Endothelial cell of umbilical vein (primary cell): Measurements from ENCODE around the gene TBX18. TPM values are rescaled to one million over a fixed set of nuclear protein-coding genes. Genes with fewer than 3 reads are reported as not detected.

Experiments used
- BruUV-seq: library from RNA; stranded (reverse); fragments of 400-500 nt; replicated peaks from 2 replicates; lab custom pipeline; 2021; lab: Mats Ljungman, UMichigan
- CTCF ChIA-PET: fragments of 300-600, 350-600 bp; sonication (Branson Sonifier 250); formaldehyde crosslinking; loops from one replicate; lab custom pipeline; 2021; ENCODE audit warnings: antibody characterized with exemption, inconsistent platforms; lab: Charles Lee
- POLR2A ChIA-PET: fragments of 300-600, 350-600 bp; sonication (Branson Sonifier 250); formaldehyde crosslinking; loops from one replicate; lab custom pipeline; 2021; ENCODE audit warnings: antibody characterized with exemption, inconsistent platforms; lab: Charles Lee
- DNase-seq: peaks from one replicate; pipeline ENCODE4 v3.0.0-alpha.2; 2011; ENCODE audit warnings: low read depth, low spot score
- FAIRE-seq: peaks from 2 replicates; lab custom pipeline; 2011; peaks lifted over from hg19 to GRCh38; lab: Jason Lieb, UNC
- H2AFZ ChIP-seq: 2 replicates; pipeline ENCODE4 v1.6.0; 2012; ENCODE audit warnings: low read depth, low read length, control low read depth, inconsistent platforms
- H3K27ac ChIP-seq: 2 replicates; pipeline ENCODE4 v1.5.1; 2011; ENCODE audit warnings: low read depth, mild to moderate bottlenecking, control low read depth, low read length, moderate library complexity; ENCODE audit not compliant: insufficient read depth
- H3K27me3 ChIP-seq, 2 experiments: 2 replicates each; pipeline versions ENCODE4 v1.6.0 to v1.6.1; 2011; ENCODE audit warnings: low read length in 2 of 2, mixed read lengths in 1 of 2; ENCODE audit not compliant: control insufficient read depth in 2 of 2, insufficient read depth in 2 of 2
- H3K36me3 ChIP-seq, 2 experiments: 2 replicates in 1 of 2; 3 replicates in 1 of 2; pipeline ENCODE4 v1.5.1; 2011; ENCODE audit warnings: low read length in 2 of 2, mild to moderate bottlenecking in 1 of 2, moderate library complexity in 1 of 2; ENCODE audit not compliant: control insufficient read depth in 2 of 2, insufficient read depth in 2 of 2; ENCODE audit errors: extremely low read depth in 1 of 2
- H3K4me1 ChIP-seq: 3 replicates; pipeline ENCODE4 v1.5.1; 2011; ENCODE audit warnings: mild to moderate bottlenecking, low read length; ENCODE audit not compliant: control insufficient read depth, insufficient read depth; ENCODE audit errors: extremely low read depth
- H3K4me2 ChIP-seq: 2 replicates; pipeline ENCODE4 v1.6.1; 2011; ENCODE audit warnings: low read length, control low read depth, mixed read lengths; ENCODE audit not compliant: insufficient read depth
- H3K4me3 ChIP-seq, 3 experiments: fragments of 200-600 bp in 1 of 3; sonication (generic), shearing (Covaris generic) in 1 of 3; replicated peaks in 1 of 3; 2 replicates each; pipeline ENCODE4 v1.5.1; 2011 to 2016; ENCODE audit warnings: control low read depth in 3 of 3, low read length in 3 of 3, mild to moderate bottlenecking in 2 of 3, inconsistent platforms in 1 of 3, low read depth in 1 of 3, moderate library complexity in 1 of 3; ENCODE audit not compliant: insufficient read depth in 1 of 3
- H3K79me2 ChIP-seq: 2 replicates; pipeline ENCODE4 v1.6.0; 2012; ENCODE audit warnings: low read length, inconsistent platforms; ENCODE audit not compliant: control insufficient read depth, insufficient read depth
- H3K9ac ChIP-seq: replicated peaks from 2 replicates; pipeline ENCODE3; 2011; ENCODE audit warnings: low read length, control low read depth; ENCODE audit not compliant: insufficient read depth; ENCODE audit errors: extremely low read depth
- H3K9me1 ChIP-seq: replicated peaks from 3 replicates; pipeline ENCODE4 v1.6.0; 2011; ENCODE audit warnings: mild to moderate bottlenecking, low read length; ENCODE audit not compliant: control insufficient read depth, insufficient read depth; ENCODE audit errors: extremely low read depth
- H3K9me3 ChIP-seq: replicated peaks from 2 replicates; pipeline ENCODE4 v1.5.1; 2012; ENCODE audit warnings: low read length, inconsistent platforms; ENCODE audit not compliant: control insufficient read depth, insufficient read depth
- H4K20me1 ChIP-seq: replicated peaks from 2 replicates; pipeline ENCODE3; 2011; ENCODE audit warnings: mild to moderate bottlenecking, low read length; ENCODE audit not compliant: control insufficient read depth, insufficient read depth; ENCODE audit errors: extremely low read depth
- EZH2 ChIP-seq: IDR thresholded peaks from 2 replicates; pipeline ENCODE4 v1.6.1; 2012; ENCODE audit warnings: borderline replicate concordance, low read depth, mild to moderate bottlenecking, moderate library complexity, low read length, inconsistent platforms; ENCODE audit not compliant: severe bottlenecking
- FOS ChIP-seq: IDR thresholded peaks from 2 replicates; pipeline ENCODE4 v1.6.1; 2011; ENCODE audit warnings: mild to moderate bottlenecking, low read length, moderate library complexity, borderline replicate concordance; ENCODE audit not compliant: insufficient read depth
- GATA2 ChIP-seq: IDR thresholded peaks from 2 replicates; pipeline ENCODE4 v1.7.0; 2011; ENCODE audit warnings: low read depth, mild to moderate bottlenecking, moderate library complexity, mixed read lengths, low read length; ENCODE audit not compliant: insufficient read length, insufficient read depth
- JUN ChIP-seq: IDR thresholded peaks from 2 replicates; pipeline ENCODE4 v1.6.1; 2011; ENCODE audit warnings: borderline replicate concordance, low read depth; ENCODE audit not compliant: insufficient read length, insufficient read depth
- MYC ChIP-seq: IDR thresholded peaks from one replicate; pipeline ENCODE4 v1.6.1; 2011; ENCODE audit warnings: mild to moderate bottlenecking, low read depth, low read length
- POLR2A ChIP-seq: IDR thresholded peaks from 2 replicates; pipeline ENCODE4 v1.6.1; 2012; ENCODE audit warnings: low read depth, mild to moderate bottlenecking, control low read depth, low read length
- POLR2AphosphoS5 ChIP-seq: IDR thresholded peaks from 2 replicates; pipeline ENCODE4 v1.6.1; 2012; ENCODE audit warnings: low read depth, mild to moderate bottlenecking, control low read depth, low read length, moderate library complexity; ENCODE audit not compliant: insufficient read depth
- dilution Hi-C: fragments of 300-500 bp; cut with MboI; formaldehyde crosslinking; loops from one replicate; pipeline ENCODE4 v1.15.0; 2019; ENCODE audit warnings: low sequenced_read_pairs; ENCODE audit not compliant: extremely low pct_ligation_motif_present
- intact Hi-C: fragments of 100-400 bp; cut with micrococcal nuclease; formaldehyde crosslinking; loops from one replicate; pipeline ENCODE4 v1.10.0; 2022
- polyA plus RNA-seq, 4 experiments: library from polyadenylated mRNA; depleted of rRNA in 3 of 4; stranded (reverse) in 3 of 4; unstranded in 1 of 4; fragments of >200 nt; gene quantifications; 2 replicates each; pipeline versions ENCODE4 v1.2.1 to v1.2.3, GENCODE V29; 2011 to 2012; ENCODE audit warnings: missing spikeins in 1 of 4
- total RNA-seq: library from RNA; stranded (reverse); gene quantifications from 2 replicates; pipeline ENCODE4 v1.2.3, GENCODE V29; 2021
- TF ChIP-seq, protein P1 (sequence below), 2 donors: IDR thresholded peaks; 1 replicate in 1 of 2; 2 replicates in 1 of 2; pipeline ENCODE4 v1.5.1; 2011; ENCODE audit warnings: low read length in 2 of 2, mild to moderate bottlenecking in 2 of 2, moderate library complexity in 2 of 2, control low read depth in 1 of 2, inconsistent platforms in 1 of 2, low read depth in 1 of 2; ENCODE audit not compliant: insufficient read depth in 1 of 2; ENCODE audit errors: extremely low read depth in 1 of 2
- TF ChIP-seq, protein P2 (sequence below): IDR thresholded peaks from 2 replicates; pipeline ENCODE4 v1.6.1; 2011; ENCODE audit not compliant: insufficient read depth, insufficient read length

The TBX18 gene
- total and polyA plus RNA-seq, 2 donors (not counting 3 experiments of a cell fraction or from before 2014, with no cell fraction given) = 28.4 to 60.5 TPM

DNA sequence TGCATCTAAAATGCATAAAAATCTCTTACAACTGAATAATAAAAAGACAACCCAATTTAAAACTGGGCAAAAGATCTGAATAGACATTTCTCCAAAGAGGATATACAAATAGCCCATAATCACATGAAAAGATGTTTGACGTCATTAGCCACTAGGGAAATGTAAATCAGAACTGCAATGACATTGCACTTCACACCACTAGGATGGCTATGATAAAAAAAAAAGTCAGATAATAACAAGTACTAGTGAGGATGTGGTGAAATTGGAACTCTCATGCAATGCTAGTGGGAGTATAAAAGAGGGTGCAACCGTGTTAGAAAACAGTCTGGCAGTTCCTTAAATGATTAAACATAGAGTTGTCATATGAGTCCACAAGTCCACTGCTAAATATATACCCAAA is 24.3 kb upstream of the TBX18 start:
- no peak overlapping the region for H3K9ac ChIP-seq
- H4K20me1 ChIP-seq = no peaks in the 10 kb centered on the region
- intact Hi-C loops (no loop called here), dilution Hi-C loops (no loop called here)
- peaks cover 0 to 20% of the 10 kb centered on the region in 2 experiments for H3K27me3 ChIP-seq
- peaks cover 3% of the 10 kb centered on the region for H3K9me1 ChIP-seq
- no peak overlapping the region for H3K4me3 ChIP-seq
- ChIA-PET POLR2A (no interaction called here), CTCF (interaction anchor here (4.4 kb wide), 1 partner anchor 15 kb away, joined by 31 read pairs; no protein-coding TSS in a partner anchor)
- H3K4me2 ChIP-seq = no peak overlapping the region
- no peaks in the 10 kb centered on the region for H3K9me3 ChIP-seq
- no TSS peak for BruUV-seq
- peaks cover 21% of the 10 kb centered on the region for H3K4me1 ChIP-seq
- no peak for DNase-seq
- no peak overlapping the region for H2AFZ ChIP-seq
- FAIRE-seq = no peak
- H3K36me3 ChIP-seq = no peaks in the 10 kb centered on the region
- TF ChIP-seq EZH2 (no peak), JUN (no peak), FOS (no peak), POLR2AphosphoS5 (no peak), POLR2A (no peak), MYC (no peak), GATA2 (no peak)
- TF ChIP-seq, protein P1, sequence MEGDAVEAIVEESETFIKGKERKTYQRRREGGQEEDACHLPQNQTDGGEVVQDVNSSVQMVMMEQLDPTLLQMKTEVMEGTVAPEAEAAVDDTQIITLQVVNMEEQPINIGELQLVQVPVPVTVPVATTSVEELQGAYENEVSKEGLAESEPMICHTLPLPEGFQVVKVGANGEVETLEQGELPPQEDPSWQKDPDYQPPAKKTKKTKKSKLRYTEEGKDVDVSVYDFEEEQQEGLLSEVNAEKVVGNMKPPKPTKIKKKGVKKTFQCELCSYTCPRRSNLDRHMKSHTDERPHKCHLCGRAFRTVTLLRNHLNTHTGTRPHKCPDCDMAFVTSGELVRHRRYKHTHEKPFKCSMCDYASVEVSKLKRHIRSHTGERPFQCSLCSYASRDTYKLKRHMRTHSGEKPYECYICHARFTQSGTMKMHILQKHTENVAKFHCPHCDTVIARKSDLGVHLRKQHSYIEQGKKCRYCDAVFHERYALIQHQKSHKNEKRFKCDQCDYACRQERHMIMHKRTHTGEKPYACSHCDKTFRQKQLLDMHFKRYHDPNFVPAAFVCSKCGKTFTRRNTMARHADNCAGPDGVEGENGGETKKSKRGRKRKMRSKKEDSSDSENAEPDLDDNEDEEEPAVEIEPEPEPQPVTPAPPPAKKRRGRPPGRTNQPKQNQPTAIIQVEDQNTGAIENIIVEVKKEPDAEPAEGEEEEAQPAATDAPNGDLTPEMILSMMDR (IDR thresholded peaks at IDR 0.05; ENCODE audit: extremely low read depth in 1 of 2, insufficient read depth in 1 of 2, low read depth in 1 of 2, low read length in 2 of 2) = no peak
- TF ChIP-seq, protein P2, sequence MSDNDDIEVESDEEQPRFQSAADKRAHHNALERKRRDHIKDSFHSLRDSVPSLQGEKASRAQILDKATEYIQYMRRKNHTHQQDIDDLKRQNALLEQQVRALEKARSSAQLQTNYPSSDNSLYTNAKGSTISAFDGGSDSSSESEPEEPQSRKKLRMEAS = no peak
- no peaks in the 10 kb centered on the region for H3K79me2 ChIP-seq
- no peak overlapping the region for H3K27ac ChIP-seq
